ENCODE results near the gene PFKFB4.
A peak's percentile ranks its signal among the peaks of the same experiment; 100 is the strongest.

Gene PFKFB4

DNA sequence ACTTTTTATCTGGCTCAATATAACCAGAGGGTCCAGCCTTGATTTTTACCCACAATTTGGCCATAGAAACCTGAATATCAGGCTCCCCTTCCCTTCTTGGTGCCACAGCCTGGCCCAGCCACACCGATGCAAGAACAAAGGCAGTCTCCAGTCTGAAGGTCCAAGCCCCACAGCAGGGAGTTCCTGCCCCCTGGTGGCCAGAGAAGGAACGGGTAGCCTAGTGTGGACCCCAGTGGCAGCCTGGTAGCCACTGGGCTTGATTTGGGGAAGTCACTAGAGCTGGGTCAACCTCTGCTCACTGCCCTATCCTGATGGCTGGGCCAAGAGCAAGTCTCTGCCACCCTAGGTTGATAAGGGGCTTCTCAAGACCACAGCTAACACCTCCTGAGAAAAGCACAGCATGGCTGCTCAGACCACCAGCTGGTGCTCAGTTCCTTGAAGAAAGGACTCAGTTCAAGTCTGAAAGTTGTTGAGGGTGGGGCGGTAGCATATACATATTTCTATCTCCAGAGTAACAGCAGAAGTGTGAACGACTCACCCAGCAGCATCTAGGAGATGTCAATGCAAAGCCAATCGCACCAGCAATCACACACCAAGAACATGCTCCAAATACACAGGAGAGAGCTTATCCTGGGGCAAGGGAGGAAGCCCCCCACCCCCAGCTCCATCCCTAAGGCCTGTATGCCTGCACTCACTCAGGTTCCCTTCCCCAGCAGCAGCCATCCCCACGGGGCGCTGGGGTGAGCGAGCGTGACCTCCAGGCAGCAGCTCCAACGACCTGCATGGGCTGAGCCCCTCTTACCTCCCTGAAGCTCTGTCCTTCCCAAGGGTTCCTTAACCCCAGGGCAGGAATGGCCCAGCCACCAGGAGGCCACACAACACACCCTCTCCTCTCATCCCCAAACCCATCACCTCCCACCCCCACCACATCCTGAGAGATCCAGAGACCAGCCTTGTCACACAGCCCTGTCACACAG is 7.6 kb downstream of the PFKFB4 start:
- Histone ChIP-seq H3F3A (ENCODE audit: control insufficient read depth, insufficient read depth) (no peaks in the 10 kb centered on the region), H3K27me3 (ENCODE audit: control insufficient read depth, low read length) (no peaks in the 10 kb centered on the region), H3K36me3 (ENCODE audit: control insufficient read depth, low read length) (peaks cover 55% of the 10 kb centered on the region), H3K9me2 (replicated peaks; ENCODE audit: control insufficient read depth, low read length) (no peaks in the 10 kb centered on the region), H3K4me2 (ENCODE audit: low read length) (no peak overlapping the region), H3K4me1 (ENCODE audit: control insufficient read depth, low read length) (peaks cover 7% of the 10 kb centered on the region), H3K79me2 (ENCODE audit: control insufficient read depth, low read length) (peaks cover 11% of the 10 kb centered on the region), H4K20me1 (ENCODE audit: control insufficient read depth, insufficient read depth, low read depth, low read length) (no peaks in the 10 kb centered on the region), H3K27ac (ENCODE audit: low read depth, low read length) (no peak overlapping the region), H3K9me3 (ENCODE audit: control insufficient read depth, insufficient read depth, low read length) (no peaks in the 10 kb centered on the region), H3K4me3 (ENCODE audit: low read length) (no peak overlapping the region)
- TF ChIP-seq, protein P1, sequence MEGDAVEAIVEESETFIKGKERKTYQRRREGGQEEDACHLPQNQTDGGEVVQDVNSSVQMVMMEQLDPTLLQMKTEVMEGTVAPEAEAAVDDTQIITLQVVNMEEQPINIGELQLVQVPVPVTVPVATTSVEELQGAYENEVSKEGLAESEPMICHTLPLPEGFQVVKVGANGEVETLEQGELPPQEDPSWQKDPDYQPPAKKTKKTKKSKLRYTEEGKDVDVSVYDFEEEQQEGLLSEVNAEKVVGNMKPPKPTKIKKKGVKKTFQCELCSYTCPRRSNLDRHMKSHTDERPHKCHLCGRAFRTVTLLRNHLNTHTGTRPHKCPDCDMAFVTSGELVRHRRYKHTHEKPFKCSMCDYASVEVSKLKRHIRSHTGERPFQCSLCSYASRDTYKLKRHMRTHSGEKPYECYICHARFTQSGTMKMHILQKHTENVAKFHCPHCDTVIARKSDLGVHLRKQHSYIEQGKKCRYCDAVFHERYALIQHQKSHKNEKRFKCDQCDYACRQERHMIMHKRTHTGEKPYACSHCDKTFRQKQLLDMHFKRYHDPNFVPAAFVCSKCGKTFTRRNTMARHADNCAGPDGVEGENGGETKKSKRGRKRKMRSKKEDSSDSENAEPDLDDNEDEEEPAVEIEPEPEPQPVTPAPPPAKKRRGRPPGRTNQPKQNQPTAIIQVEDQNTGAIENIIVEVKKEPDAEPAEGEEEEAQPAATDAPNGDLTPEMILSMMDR (IDR thresholded peaks at IDR 0.05; ENCODE audit: low read depth, low read length, poor library complexity, severe bottlenecking), result peak; percentile 97
- TF ChIP-seq EZH2phosphoT487 (IDR thresholded peaks at IDR 0.05; ENCODE audit: borderline replicate concordance, low read length), result no peak

DNA sequence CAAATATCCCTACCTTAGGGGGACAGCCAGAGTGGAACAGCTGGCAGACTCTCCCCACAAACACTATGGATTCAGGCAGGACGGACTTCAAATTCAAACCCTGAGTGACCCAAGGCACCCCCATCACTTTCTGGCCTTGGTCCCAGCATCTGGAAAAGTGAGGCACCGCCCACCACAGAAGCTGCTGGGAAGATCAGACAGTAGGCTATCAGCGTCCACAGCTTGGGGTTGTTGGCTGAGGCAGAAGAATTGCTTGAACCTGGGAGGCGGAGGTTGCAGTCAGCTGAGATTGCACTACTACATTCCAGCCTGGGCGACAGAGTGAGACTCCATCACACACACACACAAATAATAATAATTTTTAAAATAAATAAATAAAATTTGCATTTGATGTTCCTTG is 8.5 kb downstream of the PFKFB4 start:
- H3K36me3 ChIP-seq (ENCODE audit: control insufficient read depth, low read length), result peaks cover 48% of the 10 kb centered on the region
- no peak overlapping the region for H3K27ac ChIP-seq (ENCODE audit: low read depth, low read length)
- H3K27me3 ChIP-seq (ENCODE audit: control insufficient read depth, low read length), result no peaks in the 10 kb centered on the region
- TF ChIP-seq EZH2phosphoT487 (IDR thresholded peaks at IDR 0.05; ENCODE audit: borderline replicate concordance, low read length), result no peak
- TF ChIP-seq, protein P1 (IDR thresholded peaks at IDR 0.05; ENCODE audit: low read depth, low read length, poor library complexity, severe bottlenecking), result no peak
- H3F3A ChIP-seq (ENCODE audit: control insufficient read depth, insufficient read depth), result no peaks in the 10 kb centered on the region
- H4K20me1 ChIP-seq (ENCODE audit: control insufficient read depth, insufficient read depth, low read depth, low read length), result no peaks in the 10 kb centered on the region
- no peaks in the 10 kb centered on the region for H3K9me3 ChIP-seq (ENCODE audit: control insufficient read depth, insufficient read depth, low read length)
- H3K4me1 ChIP-seq (ENCODE audit: control insufficient read depth, low read length), result no peaks in the 10 kb centered on the region
- 0 out of 2 replicates have a peak, but pooled peaks cover 4% of the 10 kb centered on the region for H3K79me2 ChIP-seq (ENCODE audit: control insufficient read depth, low read length)
- no peak overlapping the region for H3K4me2 ChIP-seq (ENCODE audit: low read length)
- H3K9me2 ChIP-seq (replicated peaks; ENCODE audit: control insufficient read depth, low read length), result no peaks in the 10 kb centered on the region
- no peak overlapping the region for H3K4me3 ChIP-seq (ENCODE audit: low read length)

DNA sequence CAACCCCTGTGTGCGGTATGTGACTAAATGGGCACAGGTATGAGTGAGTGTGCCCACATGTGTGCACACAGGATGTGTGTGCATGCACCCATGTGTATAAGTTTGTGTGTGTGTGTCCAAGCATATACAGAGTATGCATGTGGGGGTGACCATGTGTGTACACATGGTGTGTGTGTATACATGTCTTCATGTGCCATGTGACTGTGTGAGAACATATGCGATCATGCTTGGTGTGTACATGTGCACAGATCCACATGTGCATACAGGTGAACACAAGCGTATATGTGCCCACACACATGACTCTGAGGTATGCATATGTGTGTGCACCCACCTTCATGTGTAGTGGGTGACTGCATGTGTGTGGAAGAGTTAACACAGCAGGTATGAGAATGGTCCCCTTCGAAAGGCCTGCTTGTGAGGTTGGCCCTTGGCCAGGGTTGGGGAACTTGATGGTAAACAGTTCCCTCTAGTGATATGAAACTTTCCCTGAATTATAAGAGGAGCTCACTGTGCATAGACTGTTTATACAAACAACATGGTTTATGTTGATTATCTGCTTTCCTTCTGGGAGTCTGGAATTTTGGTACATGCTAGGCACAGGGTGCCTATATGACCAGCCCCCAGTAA is 10.3 kb downstream of the PFKFB4 start:
- H3K27ac ChIP-seq (ENCODE audit: low read depth, low read length), result no peak overlapping the region
- H3K9me2 ChIP-seq (replicated peaks; ENCODE audit: control insufficient read depth, low read length), result no peaks in the 10 kb centered on the region
- no peak overlapping the region for H3K4me2 ChIP-seq (ENCODE audit: low read length)
- H4K20me1 ChIP-seq (ENCODE audit: control insufficient read depth, insufficient read depth, low read depth, low read length), result no peaks in the 10 kb centered on the region
- H3F3A ChIP-seq (ENCODE audit: control insufficient read depth, insufficient read depth), result no peaks in the 10 kb centered on the region
- TF ChIP-seq, protein P1 (IDR thresholded peaks at IDR 0.05; ENCODE audit: low read depth, low read length, poor library complexity, severe bottlenecking), result no peak
- TF ChIP-seq EZH2phosphoT487 (IDR thresholded peaks at IDR 0.05; ENCODE audit: borderline replicate concordance, low read length), result no peak
- H3K4me3 ChIP-seq (ENCODE audit: low read length), result no peak overlapping the region
- H3K36me3 ChIP-seq (ENCODE audit: control insufficient read depth, low read length), result peaks cover 43% of the 10 kb centered on the region
- H3K4me1 ChIP-seq (ENCODE audit: control insufficient read depth, low read length), result no peaks in the 10 kb centered on the region
- H3K9me3 ChIP-seq (ENCODE audit: control insufficient read depth, insufficient read depth, low read length), result no peaks in the 10 kb centered on the region
- no peaks in the 10 kb centered on the region for H3K27me3 ChIP-seq (ENCODE audit: control insufficient read depth, low read length)
- H3K79me2 ChIP-seq (ENCODE audit: control insufficient read depth, low read length), result no peaks in the 10 kb centered on the region
